ENCODE data around the gene FAHD2A.
A peak's percentile ranks its signal among the peaks of the same experiment; 100 is the strongest.
"Not testable (repeated sequence)": the region's sequence is repeated elsewhere in the genome, so short reads cannot be mapped to it uniquely, and the experiment has no call there.

FAHD2A gene

GRCh38 chr2:95376311-95377215 is 25.9 kb upstream of the FAHD2A start:
- DNase-seq = no peak

- no peak for DNase-seq
Measured at GRCh38 chr2:95377216-95378123, 25.0 kb upstream of the FAHD2A start.

GRCh38 chr2:95378281-95378680 is 24.2 kb upstream of the FAHD2A start:
- DNase-seq = not testable (repeated sequence)

GRCh38 chr2:95379371-95379831 is 23.1 kb upstream of the FAHD2A start:
- no peak for DNase-seq

GRCh38 chr2:95380280-95380679 is 22.2 kb upstream of the FAHD2A start:
- no peak for DNase-seq

GRCh38 chr2:95380731-95381130 is 21.8 kb upstream of the FAHD2A start:
- no peak for DNase-seq

GRCh38 chr2:95381212-95382191 is 21.0 kb upstream of the FAHD2A start:
- DNase-seq = no peak

GRCh38 chr2:95382192-95382591 is 20.3 kb upstream of the FAHD2A start:
- DNase-seq = no peak

GRCh38 chr2:95382686-95383634 is 19.5 kb upstream of the FAHD2A start:
- DNase-seq = no peak

GRCh38 chr2:95383635-95384027 is 18.9 kb upstream of the FAHD2A start:
- DNase-seq = no peak

GRCh38 chr2:95384854-95385569 is 17.5 kb upstream of the FAHD2A start:
- DNase-seq = no peak

GRCh38 chr2:95385570-95385984 is 16.9 kb upstream of the FAHD2A start:
- DNase-seq = no peak

- no peak for DNase-seq
Measured at GRCh38 chr2:95386031-95386430, 16.5 kb upstream of the FAHD2A start.

- no peak for DNase-seq
Measured at GRCh38 chr2:95387358-95387757, 15.2 kb upstream of the FAHD2A start.

- no peak for DNase-seq
Measured at GRCh38 chr2:95388091-95388692, 14.3 kb upstream of the FAHD2A start.

GRCh38 chr2:95388856-95389244 is 13.7 kb upstream of the FAHD2A start:
- DNase-seq = no peak

GRCh38 chr2:95389245-95390119 is 13.0 kb upstream of the FAHD2A start:
- peak; percentile 50 to 64 for DNase-seq

- DNase-seq = no peak
Measured at GRCh38 chr2:95390272-95390880, 12.1 kb upstream of the FAHD2A start.

Measured in stimulated activated CD4-positive, alpha-beta T cell treated with anti-CD3 and anti-CD28 coated beads, Interleukin-2, amount 100 ng/mL, for 48 hours (primary cell).